Activated T-cell treated with anti-CD3 and anti-CD28 coated beads for 24 hours (primary cell): Measurements from ENCODE around the gene RAPGEFL1.
"Not testable (repeated sequence)": the region's sequence is repeated elsewhere in the genome, so short reads cannot be mapped to it uniquely, and the experiment has no call there.

ENCODE experiments used
- DNase-seq: peaks from one replicate; pipeline ENCODE4 v3.0.0-alpha.2; 2020; ENCODE audit warnings: low read depth

Gene RAPGEFL1

DNA sequence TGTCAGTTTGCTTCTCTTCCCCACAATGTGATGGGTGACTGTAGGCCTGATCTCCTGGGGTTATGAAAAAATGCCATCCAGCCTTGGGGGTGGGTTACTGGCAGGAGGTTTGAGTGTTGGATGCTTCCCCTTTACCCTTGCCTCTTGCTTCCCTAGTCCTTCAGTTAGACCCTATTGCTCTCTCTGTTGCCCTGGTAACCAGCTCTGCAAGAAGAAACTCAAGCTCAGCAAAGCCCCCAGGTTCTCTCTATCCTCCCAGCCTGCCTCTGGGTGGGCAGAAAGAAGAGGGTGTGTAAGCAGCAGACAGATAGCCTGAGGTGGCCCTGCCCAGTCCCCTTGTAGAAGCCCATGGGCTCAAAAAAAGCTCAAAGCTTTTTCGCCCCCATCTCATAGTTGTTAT, 2.8 kb upstream of the RAPGEFL1 start:
- DNase-seq = no peak

GRCh38 chr17:40175928-40176753, 1.1 kb upstream of the RAPGEFL1 start:
- DNase-seq = no peak

DNA sequence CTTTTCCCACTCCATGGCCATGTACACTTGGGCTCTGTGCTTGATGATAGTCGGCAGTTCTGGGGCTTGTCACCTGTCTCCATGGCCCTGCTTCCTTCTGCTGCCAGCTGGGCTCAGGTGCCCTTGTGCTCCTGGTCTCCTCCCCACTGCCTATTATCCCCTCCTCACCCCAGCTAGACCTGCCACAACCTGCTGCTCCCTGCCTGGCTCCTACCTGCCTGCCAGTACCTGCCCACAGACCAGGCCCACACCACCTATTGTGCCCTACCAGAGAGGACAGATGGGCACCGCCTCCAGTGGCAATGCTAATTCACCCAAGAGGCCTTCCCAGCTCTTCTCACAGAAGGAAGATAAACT, 538 bp upstream of the RAPGEFL1 start:
- DNase-seq = no peak

DNA sequence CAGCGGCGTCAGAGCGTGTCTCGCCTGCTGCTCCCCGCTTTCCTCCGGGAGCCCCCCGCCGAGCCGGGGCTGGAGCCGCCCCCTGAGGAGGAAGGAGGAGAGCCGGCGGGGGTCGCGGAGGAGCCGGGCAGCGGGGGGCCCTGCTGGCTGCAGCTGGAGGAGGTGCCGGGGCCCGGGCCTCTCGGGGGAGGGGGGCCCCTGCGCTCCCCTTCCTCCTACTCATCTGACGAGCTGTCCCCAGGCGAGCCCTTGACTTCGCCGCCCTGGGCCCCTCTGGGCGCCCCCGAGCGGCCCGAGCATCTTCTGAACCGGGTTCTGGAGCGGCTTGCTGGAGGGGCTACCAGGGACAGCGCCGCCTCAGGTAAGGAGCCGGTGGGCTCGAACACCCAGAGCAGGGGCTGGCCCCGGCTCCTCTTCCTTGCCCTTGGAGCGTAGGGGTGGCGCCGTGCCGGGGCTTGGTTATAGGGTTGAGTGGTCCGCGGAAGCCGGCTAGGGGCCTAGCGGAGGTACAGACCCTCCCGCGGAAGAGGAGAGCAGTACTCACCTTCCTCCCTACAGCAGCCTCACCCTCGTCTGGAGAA, 841 bp downstream of the RAPGEFL1 start:
- no peak for DNase-seq

- DNase-seq = no peak
Measured at GRCh38 chr17:40178660-40179059, 1.4 kb downstream of the RAPGEFL1 start.

DNA sequence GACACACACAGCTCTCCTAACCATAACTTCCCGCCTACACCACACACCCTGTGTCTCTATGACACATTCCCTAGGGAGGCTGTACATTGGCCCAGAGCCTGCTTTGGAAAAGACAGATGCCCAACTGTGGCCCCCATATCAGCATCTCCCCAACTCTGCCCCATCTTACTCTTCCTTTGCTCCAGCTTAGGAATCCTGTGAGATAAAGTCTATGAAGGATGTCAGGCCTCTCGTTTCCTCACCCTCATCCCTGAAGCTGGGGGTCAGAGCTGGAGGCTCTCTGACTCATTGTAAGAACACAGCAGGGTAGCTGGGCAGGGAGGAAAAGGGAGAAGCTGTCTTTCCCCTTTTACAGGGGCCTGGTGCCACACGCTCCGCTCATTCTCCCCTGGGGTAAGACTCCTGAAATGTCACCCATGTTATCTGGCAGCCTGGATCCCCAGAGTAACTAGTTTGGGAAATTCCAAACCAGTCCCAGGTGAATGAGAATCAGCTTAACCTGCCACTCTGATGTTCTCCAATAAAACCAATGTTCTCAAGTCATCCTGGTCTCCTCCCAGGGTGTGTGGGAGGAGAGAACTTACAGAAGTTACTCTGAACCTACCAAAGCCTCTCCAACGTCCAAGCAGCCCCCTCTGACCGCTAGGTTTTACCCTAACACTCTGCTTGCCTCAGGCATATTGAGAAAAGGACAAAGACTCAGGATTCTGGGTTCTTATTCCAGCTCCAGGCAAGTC, 2.8 kb downstream of the RAPGEFL1 start:
- no peak for DNase-seq

GRCh38 chr17:40180694-40181093, 3.4 kb downstream of the RAPGEFL1 start:
- DNase-seq = no peak

- DNase-seq = no peak
Measured at GRCh38 chr17:40181205-40181604, 3.9 kb downstream of the RAPGEFL1 start.

DNA sequence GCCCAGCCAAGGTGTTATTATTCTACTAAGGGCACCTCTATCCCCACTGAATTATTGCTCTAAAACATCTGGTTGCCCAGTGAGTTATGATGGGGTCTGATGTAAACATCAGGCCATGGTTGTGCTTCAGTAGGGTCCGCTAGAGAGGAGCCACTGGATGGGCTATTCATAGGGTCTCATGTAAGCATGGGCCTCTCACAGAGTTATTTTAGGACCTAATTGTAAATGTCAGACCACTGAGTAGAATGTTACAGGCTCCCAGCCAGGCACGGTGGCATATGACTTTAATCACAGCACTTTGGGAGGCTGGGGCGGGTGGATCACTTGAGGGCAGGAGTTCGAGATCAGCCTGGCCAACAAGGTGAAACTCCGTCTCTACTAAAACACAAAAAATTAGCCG, 5.3 kb downstream of the RAPGEFL1 start:
- DNase-seq = no peak

GRCh38 chr17:40187238-40187637, 10.0 kb downstream of the RAPGEFL1 start:
- DNase-seq = no peak

- DNase-seq = no peak
Measured at GRCh38 chr17:40188694-40189093, 11.4 kb downstream of the RAPGEFL1 start.

GRCh38 chr17:40190197-40191021, 13.1 kb downstream of the RAPGEFL1 start:
- DNase-seq = no peak

- peak; percentile 41 for DNase-seq
Measured at GRCh38 chr17:40191237-40192208, 14.3 kb downstream of the RAPGEFL1 start.

DNA sequence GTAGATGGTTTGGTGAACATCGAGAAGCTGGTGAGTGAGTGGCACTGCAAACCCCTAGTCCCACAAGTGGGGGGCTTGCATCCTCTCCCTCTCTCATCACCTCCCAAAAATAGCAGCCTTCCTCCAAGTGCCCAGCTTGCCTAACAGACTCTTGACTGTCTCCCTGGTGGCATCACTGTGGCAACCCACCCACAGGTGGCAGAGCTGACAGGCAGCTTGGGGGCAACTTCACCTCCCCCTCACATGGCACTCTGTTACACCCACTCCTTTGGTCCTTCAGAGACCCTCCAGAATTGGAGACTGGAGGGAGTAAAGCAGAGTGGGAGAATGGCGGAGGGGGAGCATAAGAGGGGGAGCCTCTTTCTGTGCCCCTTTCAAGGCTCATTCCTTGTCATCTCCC, 15.7 kb downstream of the RAPGEFL1 start:
- no peak for DNase-seq

DNA sequence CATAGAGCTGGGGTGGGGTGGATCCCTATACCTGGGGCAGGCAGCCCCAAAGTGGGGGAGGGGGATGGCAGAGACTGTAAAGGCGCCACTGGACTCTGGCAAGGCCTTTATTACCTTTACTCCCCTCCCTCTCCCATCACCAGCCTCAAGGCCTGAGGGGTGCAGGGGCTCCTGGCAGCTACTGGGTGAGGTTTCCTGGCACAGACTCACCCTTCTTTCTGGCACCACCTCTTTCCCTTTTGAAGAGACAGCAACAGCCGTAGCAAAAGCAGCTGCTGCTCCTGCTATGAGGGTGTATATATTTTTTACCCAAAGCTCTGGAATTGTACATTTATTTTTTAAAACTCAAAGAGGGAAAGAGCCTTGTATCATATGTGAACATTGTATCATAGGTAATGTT, 17.6 kb downstream of the RAPGEFL1 start:
- no peak for DNase-seq

DNA sequence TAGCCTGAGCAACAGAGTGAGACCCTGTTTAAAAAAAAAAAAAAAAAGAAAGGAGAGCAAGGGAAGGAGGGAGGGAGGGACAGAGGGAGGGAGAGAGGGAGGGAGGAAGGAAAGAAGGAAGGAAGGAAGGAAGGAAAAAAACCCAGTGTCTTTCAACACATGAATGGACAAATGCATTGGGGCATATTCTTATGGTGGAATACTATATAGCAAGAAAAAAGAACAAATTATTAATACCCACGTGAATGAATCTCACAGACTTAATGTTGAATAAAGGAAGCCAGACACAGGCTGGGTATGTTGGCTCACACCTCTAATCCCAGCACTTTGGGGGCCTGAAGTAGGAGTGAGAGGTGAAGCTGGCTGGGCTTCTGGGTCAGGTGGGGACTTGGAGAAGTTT, 20.3 kb downstream of the RAPGEFL1 start:
- DNase-seq = no peak

DNA sequence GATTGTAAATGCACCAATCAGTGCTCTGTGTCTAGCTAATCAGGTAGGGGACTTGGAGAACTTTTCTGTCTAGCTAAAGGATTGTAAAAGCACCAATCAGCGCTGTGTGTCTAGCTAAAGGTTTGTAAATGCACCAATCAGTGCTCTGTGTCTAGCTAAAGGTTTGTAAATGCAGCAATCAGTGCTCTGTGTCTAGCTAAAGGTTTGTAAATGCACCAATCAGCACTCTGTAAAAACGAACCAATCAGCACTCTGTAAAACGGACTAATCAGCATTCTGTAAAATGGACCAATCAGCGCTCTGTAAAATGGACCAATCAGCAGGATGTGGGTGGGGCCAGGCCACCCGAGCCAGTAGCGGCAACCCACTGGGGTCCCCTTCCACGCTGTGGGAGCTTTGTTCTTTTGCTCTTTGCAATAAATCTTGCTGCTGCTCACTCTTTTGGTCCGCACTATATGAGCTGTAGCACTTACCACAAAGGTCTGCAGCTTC, 20.7 kb downstream of the RAPGEFL1 start:
- not testable (repeated sequence) for DNase-seq

DNA sequence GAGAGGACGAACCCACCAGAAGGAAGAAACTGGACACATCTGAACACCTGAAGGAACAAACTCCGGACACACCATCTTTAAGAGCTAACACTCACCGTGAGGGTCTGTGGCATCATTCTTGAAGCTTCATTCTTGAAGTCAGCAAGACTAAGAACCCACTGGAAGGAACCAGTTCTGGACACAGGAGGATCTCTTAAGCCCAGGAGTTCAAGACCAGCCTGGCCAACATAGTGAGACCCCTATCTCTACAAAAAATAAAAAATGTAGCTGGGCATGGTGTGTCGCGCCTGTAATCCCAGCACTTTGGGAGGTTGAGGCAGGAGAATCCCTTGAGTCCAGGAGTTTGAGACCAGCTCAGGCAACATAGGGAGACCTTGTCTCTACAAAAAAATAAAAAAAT, 21.3 kb downstream of the RAPGEFL1 start:
- no peak for DNase-seq

- no peak for DNase-seq
Measured at GRCh38 chr17:40203131-40203530, 25.9 kb downstream of the RAPGEFL1 start.

- DNase-seq = not testable (repeated sequence)
Measured at GRCh38 chr17:40206193-40206592, 28.9 kb downstream of the RAPGEFL1 start.
